ENCODE data around the gene MEIS1. TPM values are rescaled to one million over a fixed set of nuclear protein-coding genes. Genes with fewer than 3 reads are reported as not detected.

Gene MEIS1
- total RNA-seq, 1 donor: 107 TPM

DNA sequence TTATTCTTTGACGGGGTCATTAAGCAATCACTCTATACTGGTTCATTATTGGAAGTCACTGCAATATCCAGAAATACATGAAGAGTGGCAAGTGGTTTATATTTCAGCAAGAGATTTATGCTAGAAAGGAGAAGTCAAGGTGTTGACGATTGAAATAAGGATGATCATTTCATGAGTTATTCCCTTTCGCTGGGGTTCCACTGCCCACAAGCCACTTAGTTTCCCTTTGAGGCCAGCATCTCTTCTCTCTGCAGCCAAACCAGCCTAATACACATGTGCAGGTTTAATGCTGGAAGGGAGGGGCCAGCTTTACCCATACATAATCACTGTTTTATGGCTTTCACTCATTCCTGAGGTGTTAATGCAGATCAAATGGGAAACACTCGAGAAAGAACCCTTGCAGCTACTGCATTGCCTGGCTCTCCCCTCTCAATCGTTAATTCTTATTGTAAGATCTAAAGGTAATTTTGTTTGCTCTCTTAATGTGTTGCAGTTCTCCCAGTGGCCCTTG is 108.4 kb downstream of the MEIS1 start:
- no peak overlapping the region for H3K4me3 ChIP-seq (ENCODE audit: low read depth, low read length)
- DNase-seq (ENCODE audit: low read depth): no peak
- TF ChIP-seq, protein P1, sequence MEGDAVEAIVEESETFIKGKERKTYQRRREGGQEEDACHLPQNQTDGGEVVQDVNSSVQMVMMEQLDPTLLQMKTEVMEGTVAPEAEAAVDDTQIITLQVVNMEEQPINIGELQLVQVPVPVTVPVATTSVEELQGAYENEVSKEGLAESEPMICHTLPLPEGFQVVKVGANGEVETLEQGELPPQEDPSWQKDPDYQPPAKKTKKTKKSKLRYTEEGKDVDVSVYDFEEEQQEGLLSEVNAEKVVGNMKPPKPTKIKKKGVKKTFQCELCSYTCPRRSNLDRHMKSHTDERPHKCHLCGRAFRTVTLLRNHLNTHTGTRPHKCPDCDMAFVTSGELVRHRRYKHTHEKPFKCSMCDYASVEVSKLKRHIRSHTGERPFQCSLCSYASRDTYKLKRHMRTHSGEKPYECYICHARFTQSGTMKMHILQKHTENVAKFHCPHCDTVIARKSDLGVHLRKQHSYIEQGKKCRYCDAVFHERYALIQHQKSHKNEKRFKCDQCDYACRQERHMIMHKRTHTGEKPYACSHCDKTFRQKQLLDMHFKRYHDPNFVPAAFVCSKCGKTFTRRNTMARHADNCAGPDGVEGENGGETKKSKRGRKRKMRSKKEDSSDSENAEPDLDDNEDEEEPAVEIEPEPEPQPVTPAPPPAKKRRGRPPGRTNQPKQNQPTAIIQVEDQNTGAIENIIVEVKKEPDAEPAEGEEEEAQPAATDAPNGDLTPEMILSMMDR (IDR thresholded peaks at IDR 0.05; ENCODE audit: insufficient read depth, low read depth, low read length): no peak

DNA sequence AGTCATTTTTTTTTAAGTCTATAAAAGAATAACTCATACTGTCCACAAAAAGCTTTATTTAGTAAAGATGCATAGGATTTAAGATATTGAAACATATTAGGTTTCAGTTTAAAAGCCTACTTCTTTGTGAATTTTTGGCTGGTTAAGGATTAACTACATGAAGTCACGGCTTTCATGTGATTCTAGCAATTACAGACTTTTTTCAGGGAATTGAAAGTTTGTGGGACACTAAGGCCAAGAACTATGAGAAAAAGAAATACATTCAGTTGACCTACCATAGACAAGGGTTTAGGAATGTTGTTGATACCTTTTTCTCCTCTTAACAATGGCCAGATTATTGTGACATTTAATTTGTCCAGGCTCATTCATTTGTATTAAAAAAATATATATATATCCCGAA is 109.3 kb downstream of the MEIS1 start:
- TF ChIP-seq, protein P1 (IDR thresholded peaks at IDR 0.05; ENCODE audit: insufficient read depth, low read depth, low read length): no peak
- no peak overlapping the region for H3K4me3 ChIP-seq (ENCODE audit: low read depth, low read length)

DNA sequence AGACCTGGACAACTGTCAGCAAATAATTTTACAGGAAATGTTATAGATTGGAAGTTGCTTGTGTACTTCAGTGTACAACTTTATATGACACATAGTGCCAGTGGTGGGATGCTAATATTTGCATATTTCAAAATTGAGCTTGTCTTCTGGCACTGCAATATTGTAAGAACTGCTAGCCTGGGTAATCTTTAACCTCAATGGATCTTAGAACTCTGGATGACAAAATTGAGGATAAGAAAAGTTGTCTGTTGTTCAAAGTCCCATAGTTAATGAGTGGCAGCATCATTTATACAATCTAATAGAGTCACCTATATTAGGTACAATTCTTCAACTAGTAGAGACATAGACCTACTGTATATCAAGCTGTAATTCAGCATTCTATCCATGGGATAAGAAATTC is 110.3 kb downstream of the MEIS1 start:
- TF ChIP-seq, protein P1 (IDR thresholded peaks at IDR 0.05; ENCODE audit: insufficient read depth, low read depth, low read length): no peak
- H3K4me3 ChIP-seq (ENCODE audit: low read depth, low read length): no peak overlapping the region
- DNase-seq (ENCODE audit: low read depth): no peak

More for the DNA sequence above, 109.3 kb downstream of the MEIS1 start:
- no peak for DNase-seq (ENCODE audit: low read depth)

DNA sequence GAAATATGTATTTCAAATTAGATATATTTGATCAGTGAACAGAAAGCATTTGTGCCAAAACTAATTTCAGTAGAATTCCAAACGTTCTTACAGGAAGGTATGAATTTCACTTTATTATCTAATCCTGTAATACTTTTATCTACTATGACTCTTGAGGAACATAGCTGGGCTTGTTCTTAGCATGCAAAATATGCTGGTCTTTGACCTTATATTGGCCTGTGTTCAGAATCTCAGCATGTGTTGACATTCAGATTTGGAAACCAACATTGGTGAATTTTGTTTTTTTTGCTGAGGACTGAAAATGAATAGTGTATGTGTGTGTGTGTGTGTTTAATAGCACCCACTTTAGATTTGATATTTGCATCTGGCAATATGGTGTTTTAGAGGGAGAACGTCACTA is 112.2 kb downstream of the MEIS1 start:
- no peak overlapping the region for H3K4me3 ChIP-seq (ENCODE audit: low read depth, low read length)
- no peak for DNase-seq (ENCODE audit: low read depth)
- TF ChIP-seq, protein P1 (IDR thresholded peaks at IDR 0.05; ENCODE audit: insufficient read depth, low read depth, low read length): no peak

DNA sequence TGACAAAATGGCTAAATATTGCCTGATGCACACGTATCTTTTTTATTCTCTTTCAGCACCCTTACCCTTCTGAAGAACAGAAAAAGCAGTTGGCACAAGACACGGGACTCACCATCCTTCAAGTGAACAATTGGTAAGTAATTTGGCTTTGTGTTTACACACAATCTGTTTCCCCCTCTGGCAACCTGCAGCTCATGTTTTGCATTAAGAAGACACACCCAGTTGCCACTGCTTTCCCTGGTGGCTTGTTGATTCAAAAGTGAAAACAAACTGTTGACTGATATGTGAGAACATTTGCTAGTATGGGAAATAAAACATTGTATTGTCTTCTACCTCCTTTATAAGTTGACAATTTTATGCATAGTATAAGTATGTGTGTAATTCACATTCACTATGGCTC is 113.0 kb downstream of the MEIS1 start:
- no peak for DNase-seq (ENCODE audit: low read depth)
- H3K4me3 ChIP-seq (ENCODE audit: low read depth, low read length): no peak overlapping the region
- TF ChIP-seq, protein P1 (IDR thresholded peaks at IDR 0.05; ENCODE audit: insufficient read depth, low read depth, low read length): no peak

DNA sequence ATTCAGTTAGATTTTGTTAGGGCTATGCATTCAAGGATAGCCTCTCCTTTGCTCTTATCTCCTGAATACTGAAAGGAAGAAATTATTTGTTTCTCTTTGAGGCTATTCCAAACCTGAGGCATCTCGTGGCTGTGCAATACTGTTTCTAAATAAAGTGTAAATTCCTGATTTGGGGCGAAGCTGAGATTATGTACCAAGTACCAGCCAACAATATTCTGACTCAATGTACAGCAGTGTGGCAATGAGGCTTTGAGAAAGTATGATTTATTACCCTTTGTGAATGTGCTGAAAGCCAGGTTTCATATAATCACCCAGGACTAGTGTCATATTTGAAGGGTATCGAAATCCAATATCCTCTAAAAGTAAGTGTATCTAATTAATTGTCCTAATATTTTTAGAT is 113.5 kb downstream of the MEIS1 start:
- TF ChIP-seq, protein P1 (IDR thresholded peaks at IDR 0.05; ENCODE audit: insufficient read depth, low read depth, low read length): no peak
- no peak overlapping the region for H3K4me3 ChIP-seq (ENCODE audit: low read depth, low read length)
- no peak for DNase-seq (ENCODE audit: low read depth)

DNA sequence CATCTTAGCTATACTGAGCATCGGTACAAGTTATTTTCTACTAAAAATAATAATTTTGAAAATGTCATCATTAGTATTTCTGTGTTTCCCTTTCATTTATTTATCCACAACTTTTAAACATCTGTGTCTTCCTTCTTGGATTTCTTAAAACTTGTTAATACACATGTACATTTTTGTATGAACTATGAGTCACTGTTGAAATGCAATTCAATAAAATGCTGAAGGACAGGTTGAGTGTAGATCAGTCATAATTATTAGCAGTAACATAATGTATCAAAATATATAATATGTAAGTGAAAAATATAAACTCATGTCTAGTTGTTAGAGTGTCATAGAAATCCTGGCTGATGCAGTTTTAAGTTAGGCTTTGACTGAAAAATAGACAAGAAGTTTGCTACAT is 115.9 kb downstream of the MEIS1 start:
- no peak for DNase-seq (ENCODE audit: low read depth)
- TF ChIP-seq, protein P1 (IDR thresholded peaks at IDR 0.05; ENCODE audit: insufficient read depth, low read depth, low read length): no peak
- no peak overlapping the region for H3K4me3 ChIP-seq (ENCODE audit: low read depth, low read length)

Data from fibroblast of villous mesenchyme (primary cell).